ENCODE data around the gene CARMIL3.
"Not testable (repeated sequence)": the region's sequence is repeated elsewhere in the genome, so short reads cannot be mapped to it uniquely, and the experiment has no call there.

The CARMIL3 gene, protein sequence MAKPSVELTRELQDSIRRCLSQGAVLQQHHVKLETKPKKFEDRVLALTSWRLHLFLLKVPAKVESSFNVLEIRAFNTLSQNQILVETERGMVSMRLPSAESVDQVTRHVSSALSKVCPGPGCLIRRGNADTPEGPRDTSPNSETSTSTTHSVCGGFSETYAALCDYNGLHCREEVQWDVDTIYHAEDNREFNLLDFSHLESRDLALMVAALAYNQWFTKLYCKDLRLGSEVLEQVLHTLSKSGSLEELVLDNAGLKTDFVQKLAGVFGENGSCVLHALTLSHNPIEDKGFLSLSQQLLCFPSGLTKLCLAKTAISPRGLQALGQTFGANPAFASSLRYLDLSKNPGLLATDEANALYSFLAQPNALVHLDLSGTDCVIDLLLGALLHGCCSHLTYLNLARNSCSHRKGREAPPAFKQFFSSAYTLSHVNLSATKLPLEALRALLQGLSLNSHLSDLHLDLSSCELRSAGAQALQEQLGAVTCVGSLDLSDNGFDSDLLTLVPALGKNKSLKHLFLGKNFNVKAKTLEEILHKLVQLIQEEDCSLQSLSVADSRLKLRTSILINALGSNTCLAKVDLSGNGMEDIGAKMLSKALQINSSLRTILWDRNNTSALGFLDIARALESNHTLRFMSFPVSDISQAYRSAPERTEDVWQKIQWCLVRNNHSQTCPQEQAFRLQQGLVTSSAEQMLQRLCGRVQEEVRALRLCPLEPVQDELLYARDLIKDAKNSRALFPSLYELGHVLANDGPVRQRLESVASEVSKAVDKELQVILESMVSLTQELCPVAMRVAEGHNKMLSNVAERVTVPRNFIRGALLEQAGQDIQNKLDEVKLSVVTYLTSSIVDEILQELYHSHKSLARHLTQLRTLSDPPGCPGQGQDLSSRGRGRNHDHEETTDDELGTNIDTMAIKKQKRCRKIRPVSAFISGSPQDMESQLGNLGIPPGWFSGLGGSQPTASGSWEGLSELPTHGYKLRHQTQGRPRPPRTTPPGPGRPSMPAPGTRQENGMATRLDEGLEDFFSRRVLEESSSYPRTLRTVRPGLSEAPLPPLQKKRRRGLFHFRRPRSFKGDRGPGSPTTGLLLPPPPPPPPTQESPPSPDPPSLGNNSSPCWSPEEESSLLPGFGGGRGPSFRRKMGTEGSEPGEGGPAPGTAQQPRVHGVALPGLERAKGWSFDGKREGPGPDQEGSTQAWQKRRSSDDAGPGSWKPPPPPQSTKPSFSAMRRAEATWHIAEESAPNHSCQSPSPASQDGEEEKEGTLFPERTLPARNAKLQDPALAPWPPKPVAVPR (N-terminal part only)

DNA sequence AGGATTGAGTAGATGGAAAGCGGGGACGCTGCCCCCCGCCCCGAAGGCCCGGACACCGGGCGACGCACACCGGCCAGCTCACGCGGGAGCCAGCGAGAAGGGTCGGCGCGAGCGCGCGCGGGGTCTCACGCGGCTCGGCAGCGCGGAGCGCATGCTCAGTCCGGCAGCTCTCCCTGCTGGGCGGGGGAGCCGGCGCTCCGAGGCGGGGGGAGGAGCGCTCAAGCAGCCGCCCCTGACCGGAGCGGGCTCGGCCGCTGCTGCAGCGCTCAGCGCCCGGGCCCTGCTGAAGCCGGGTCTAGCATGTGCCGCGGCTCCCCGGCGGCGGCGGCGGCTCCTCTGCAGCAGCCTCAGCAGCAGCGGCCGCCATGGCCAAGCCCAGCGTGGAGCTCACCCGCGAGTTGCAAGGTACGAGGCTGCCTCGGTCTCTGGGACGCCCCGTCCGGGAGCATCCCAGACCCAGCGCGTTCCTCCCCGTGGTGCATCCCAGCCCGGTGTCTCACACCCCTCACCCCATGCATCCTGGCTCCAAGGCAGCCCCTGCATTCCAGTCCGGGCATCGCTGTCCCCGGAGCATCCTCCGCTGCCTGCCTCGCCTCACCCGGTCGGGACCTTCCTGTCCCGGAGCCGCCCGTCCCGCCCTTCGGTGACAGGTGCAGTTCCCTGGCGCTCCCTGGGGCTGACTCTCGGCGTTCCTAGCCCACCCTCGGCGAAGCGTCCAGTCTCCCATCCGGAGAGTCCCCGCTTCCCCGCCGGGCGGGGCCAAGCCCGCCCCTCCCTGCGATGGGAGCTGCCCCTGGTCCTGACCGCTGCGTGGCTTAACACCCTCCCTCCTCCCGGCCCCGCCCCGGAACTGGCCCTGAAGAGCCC is at the start of gene CARMIL3:
Gene CARMIL3, plus strand, starts transcription at position 221 of the 867 bp plus-strand sequence. Its CDS starts 145 bp downstream, at position 366.
- no peak for TF ChIP-seq POLR2A (IDR thresholded peaks at IDR 0.05; ENCODE audit: low read depth, low read length)
- FAIRE-seq (no peak), DNase-seq (ENCODE audit: insufficient read length, low spot score) (peak; percentile 61)

DNA sequence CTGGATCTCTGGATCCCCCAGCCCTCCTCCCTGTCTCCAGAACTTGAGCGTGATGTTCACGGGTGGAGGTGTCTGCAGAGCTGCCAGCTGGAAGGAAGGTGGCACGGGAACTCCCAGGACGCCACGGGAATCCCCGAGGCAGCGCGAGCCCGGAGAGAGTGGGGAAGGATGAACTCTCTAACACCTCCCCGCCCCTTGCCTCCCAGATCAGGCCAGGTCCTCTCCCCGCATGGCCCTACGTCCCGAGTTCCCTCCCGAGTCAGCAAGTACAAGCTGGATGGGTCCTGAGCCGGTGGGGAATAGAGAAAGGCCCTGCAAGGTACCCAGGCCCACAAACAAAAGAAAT is 45.4 kb upstream of the CARMIL3 start:
- FAIRE-seq; DNase-seq (ENCODE audit: insufficient read length, low spot score): not testable (repeated sequence)

DNA sequence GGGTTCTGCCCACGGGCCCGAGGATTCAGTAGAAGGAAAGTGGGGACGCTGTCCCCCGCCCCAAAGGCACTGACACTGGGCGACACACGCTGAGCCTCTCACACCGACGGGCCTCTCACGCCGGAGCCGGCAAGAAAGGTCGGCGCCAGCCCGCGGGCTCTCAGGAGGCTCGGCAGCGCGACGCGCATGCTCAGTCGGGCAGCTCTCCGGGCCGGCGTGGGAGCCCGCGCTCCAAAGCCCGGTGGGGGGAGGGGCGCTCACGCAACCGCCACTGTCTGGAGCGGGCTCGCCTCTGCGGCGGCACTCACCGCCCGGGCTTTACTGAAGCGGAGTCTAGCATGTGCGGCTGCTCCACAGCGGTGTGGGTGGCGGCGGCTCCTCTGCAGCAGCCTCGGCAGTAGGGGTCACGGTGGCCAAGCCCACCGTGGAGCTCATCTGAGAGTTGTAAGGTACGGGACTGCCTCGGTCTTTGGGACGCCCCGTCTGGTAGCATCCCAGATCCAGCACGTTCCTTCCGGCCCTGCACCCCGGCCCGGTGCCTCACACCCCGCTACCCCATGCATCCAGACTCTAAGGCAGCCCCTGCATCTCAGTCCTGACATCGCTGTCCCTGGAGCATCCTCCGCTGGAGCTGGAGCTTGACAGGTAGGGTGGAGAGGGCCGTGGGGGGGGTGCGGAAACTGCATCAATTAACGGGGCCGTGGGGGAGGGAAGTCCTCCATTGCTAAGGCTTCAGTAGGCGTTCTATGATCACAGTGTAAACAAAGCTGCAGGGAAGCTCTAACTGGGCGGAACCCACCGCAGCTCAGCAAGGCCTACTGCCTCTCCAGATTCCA is 44.8 kb upstream of the CARMIL3 start:
- not testable (repeated sequence) for DNase-seq (ENCODE audit: insufficient read length, low spot score); FAIRE-seq

DNA sequence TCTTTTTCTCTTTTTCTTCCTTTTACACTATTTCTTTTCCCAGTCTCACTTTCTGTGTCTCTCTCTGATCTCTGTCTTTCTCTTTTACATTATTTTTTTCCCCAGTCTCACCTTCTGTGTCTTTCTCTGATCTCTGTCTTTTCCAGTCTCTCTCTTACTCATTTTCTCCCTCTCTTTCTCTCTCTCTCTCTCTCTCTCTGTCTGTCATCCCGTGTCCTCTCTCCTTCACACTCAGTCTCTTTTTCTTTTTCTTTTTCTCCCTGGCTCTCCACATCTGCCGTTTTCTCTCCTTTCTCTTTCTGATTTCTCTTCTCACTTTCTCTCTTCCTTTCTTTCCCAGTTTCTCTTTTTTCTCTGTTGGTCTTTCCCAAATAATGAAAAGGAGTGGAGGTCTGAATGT is 40.8 kb upstream of the CARMIL3 start:
- no peak for TF ChIP-seq POLR2A (IDR thresholded peaks at IDR 0.05; ENCODE audit: low read depth, low read length)
- FAIRE-seq (no peak), DNase-seq (ENCODE audit: insufficient read length, low spot score) (no peak)

DNA sequence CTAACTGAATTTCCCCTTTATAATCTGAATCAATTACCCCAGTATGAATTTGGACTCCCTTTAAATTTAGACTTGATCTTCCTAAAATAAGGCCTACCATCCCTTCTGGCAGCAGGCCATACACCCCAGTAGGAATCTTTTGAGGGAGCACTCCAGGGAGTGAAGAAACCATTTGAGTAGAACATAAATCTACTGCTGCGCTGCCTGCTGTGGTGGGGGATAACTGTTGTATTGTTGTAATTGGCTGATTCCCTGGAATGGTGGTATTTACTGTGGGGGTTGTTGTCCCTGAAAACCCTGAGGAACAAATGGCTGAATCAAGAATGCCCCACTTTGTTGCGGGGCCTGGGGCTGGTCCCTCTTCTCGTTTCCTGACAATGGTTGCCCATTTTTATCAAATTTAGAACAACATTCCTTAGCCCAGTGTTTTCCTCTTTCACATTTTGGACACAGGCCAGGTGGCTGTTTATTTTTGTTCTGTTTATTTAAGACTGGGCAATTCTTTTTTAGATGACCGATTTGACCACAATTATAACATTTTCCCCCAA is 39.0 kb upstream of the CARMIL3 start:
- FAIRE-seq, result not testable (repeated sequence)

DNA sequence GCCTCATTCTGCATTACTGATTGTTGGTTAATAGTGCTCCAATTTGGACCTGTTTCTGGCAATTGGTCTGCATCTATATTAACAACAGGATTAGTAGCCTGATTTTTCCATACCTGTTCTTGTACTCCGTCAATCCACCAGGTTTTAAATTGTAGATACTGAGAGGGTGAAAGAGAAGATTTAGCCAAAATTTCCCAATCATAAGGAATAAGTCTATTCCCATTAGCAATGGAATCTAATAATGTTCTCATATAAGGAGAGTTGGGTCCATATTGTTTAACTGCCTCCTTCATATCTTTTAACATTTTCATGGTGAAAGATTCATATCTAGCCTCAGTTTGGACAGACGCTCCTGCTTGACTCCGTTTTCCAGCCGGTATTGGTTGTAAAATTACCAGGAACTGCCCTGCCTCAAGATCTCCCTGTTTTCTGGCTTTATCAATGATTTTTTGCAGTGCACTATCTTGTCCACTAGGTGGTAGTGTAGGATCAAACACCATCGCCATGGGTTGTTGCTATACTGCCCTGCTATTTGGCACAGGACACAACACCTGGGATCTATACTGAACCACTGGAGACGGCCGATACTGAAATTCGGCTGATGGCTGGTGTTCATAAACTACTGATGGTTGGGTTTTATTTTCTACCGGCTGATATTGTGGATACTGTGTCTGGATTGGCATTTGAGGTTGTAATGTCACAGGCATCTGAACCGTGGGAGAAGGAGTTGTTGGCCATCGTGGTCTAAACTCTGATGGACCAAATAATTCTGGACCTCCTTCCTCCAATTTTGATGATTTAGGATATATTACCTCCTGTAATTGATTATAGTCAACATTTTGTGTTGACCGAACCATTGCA is 37.9 kb upstream of the CARMIL3 start:
- FAIRE-seq, result peak; percentile 41
- TF ChIP-seq POLR2A (IDR thresholded peaks at IDR 0.05; ENCODE audit: low read depth, low read length), result no peak
- peak; percentile 33 for DNase-seq (ENCODE audit: insufficient read length, low spot score)

More for the DNA sequence above, 39.0 kb upstream of the CARMIL3 start:
- DNase-seq (ENCODE audit: insufficient read length, low spot score), result not testable (repeated sequence)

DNA sequence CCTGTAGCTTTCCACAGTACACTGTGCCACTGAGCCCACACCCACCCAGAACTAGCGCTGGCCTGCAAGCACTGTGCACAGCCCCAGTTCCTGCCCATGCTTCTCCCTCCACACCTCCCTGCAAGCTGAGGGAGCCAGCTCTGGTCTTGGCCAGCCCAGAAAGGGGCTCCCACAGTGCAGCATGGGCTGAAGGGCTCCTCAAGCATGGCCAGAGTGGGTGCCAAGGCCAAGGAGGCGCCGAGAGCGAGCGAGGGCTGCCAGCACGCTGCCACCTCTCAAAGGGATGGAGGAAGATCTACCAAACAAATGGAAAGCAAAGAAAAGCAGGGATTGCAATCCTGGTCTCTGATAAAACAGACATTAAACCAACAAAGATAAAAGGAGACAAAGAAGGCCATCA is 36.1 kb upstream of the CARMIL3 start:
- FAIRE-seq; DNase-seq (ENCODE audit: insufficient read length, low spot score): not testable (repeated sequence)

DNA sequence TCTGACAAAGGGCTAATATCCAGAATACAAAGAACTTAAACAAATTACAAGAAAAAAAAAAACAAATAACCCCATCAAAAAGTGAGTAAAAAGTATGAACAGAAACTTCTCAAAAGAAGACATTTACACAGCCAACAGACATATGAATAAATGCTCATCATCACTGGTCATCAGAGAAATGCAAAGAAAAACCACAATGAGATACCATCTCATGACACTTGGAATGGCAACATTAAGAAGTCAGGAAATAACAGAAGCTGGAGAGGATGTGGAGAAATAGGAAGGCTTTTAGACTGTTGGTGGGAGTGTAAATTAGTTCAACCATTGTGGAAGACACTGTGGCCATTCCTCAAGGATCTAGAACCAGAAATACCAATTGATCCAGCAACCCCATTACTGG is 32.8 kb upstream of the CARMIL3 start:
- FAIRE-seq, result not testable (repeated sequence)

DNA sequence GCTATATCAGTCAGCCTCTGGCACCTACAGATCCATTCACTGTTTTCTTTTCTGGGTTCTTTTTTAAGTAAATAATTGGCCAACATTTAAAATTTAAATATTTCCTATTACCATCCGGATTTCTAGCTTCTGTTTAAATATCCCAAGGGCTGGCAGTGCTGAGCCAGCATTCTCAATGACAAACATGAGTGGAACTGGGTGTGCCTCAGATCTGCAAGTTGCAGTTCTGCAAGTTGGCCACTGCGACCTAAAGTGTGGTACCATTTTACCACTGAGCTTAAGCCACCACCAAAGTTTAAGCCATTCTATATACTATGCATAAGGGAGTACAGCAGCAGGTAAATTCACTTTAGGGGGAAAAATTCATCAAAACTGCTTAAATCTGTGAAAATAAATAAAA is 31.9 kb upstream of the CARMIL3 start:
- DNase-seq (ENCODE audit: insufficient read length, low spot score), result not testable (repeated sequence)
- FAIRE-seq, result peak; percentile 62

More for the DNA sequence above, 32.8 kb upstream of the CARMIL3 start:
- DNase-seq (ENCODE audit: insufficient read length, low spot score), result not testable (repeated sequence)

DNA sequence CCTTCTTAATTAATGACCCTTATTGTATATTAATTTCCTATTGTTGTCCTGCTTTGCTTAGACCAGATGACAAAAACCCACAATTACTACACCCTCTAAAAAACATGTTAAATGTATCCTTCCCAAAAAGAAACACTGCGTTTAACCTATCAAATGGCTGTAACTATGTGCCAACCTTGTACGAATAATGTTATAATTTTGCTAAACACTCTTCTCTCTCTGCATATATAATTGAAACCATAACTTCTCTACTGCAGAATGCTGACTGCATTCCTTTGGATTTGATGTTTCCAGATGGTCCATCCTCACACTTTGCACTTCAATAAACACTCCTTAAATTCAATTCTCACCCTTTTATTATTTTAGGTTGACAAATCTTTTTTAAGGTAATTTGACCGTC is 31.3 kb upstream of the CARMIL3 start:
- not testable (repeated sequence) for FAIRE-seq; DNase-seq (ENCODE audit: insufficient read length, low spot score)

DNA sequence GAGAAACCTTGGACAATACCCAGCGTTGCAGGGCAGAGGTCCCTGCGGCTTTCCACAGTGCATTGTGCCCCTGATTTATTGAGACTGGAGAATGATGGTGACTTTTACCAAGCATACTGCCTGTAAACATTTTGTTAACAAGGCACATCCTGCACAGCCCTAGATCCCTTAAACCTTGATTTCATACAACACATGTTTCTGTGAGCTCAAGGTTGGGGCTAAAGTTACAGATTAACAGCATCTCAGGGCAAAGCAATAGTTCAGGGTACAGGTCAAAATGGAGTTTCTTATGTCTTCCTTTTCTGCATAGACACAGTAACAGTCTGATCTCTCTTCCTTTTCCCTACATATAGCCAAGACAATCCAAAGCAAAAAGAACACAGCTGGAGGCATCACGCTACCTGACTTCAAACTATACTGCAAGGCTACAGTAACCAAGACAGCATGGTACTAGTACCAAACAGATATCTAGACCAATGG is 26.8 kb upstream of the CARMIL3 start:
- not testable (repeated sequence) for DNase-seq (ENCODE audit: insufficient read length, low spot score); FAIRE-seq

DNA sequence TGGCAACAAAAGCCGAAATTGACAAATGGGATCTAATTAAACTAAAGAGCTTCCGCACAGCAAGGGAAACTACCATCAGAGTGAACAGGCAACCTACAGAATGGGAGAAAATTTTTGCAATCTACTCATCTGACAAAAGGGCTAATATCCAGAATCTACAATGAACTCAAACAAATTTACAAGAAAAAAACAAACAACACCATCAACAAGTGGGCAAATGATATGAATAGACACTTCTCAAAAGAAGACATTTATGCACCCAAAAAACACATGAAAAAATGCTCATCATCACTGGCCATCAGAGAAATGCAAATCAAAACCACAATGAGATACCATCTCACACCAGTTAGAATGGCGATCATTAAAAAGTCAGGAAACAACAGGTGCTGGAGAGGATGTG is 22.1 kb upstream of the CARMIL3 start:
- not testable (repeated sequence) for DNase-seq (ENCODE audit: insufficient read length, low spot score); FAIRE-seq

DNA sequence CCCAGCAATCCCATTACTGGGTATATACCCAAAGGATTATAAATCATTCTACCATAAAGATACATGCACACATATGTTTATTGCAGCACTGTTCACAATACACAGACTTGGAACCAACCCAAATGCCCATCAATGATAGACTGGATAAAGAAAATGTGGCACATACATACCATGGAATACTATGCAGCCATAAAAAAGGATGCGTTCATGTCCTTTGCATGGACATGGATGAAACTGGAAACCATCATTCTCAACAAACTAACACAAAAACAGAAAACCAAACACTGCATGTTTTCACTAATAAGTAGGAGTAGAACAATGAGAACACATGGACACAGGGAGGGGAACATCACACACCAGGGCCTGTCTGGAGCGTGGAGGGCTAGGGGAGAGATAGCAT is 20.5 kb upstream of the CARMIL3 start:
- DNase-seq (ENCODE audit: insufficient read length, low spot score); FAIRE-seq: not testable (repeated sequence)
